ENCODE results near the gene CHN2. TPM values are rescaled to one million over a fixed set of nuclear protein-coding genes. Genes with fewer than 3 reads are reported as not detected.

The CHN2 gene
- total and polyA plus RNA-seq, 10 donors = 4.2 to 52.0 (median 28.5) TPM

- Histone ChIP-seq H3K4me3 (no peak overlapping the region), H3K27ac (no peak overlapping the region), H3K4me1 (no peaks in the 10 kb centered on the region), H3K9me3 (no peaks in the 10 kb centered on the region), H3K36me3 (no peaks in the 10 kb centered on the region), H3K27me3 (replicated peaks in 1 of 7) (no peaks in the 10 kb centered on the region)
- TF ChIP-seq POLR2A (IDR thresholded peaks at IDR 0.05) (no peak), POLR2AphosphoS5 (IDR thresholded peaks at IDR 0.05) (no peak), CTCF (IDR thresholded peaks at IDR 0.05 in 8 of 11, conservative IDR thresholded peaks at IDR 0.05 in 3 of 11) (no peak)
- DNase-seq = no peak
- intact Hi-C loops (cut with DNase I; ENCODE audit: low total_unique reads) = no loop called here
Observed at GRCh38 chr7:29435167-29435566, 240.6 kb downstream of the CHN2 start.

GRCh38 chr7:29435902-29436301 is 241.3 kb downstream of the CHN2 start:
- Histone ChIP-seq H3K36me3 (no peaks in the 10 kb centered on the region), H3K9me3 (no peaks in the 10 kb centered on the region), H3K4me1 (no peaks in the 10 kb centered on the region), H3K27me3 (replicated peaks in 1 of 7) (no peaks in the 10 kb centered on the region), H3K4me3 (no peak overlapping the region), H3K27ac (no peak overlapping the region)
- TF ChIP-seq POLR2AphosphoS5 (IDR thresholded peaks at IDR 0.05) (no peak), CTCF (IDR thresholded peaks at IDR 0.05 in 8 of 11, conservative IDR thresholded peaks at IDR 0.05 in 3 of 11) (no peak), POLR2A (IDR thresholded peaks at IDR 0.05) (no peak)
- WGBS, 5 donors = 91 to 100% (median 95%) methylated on average over 3 of the region's 3 CpGs
- intact Hi-C loops (cut with DNase I; ENCODE audit: low total_unique reads) = no loop called here
- DNase-seq = no peak

GRCh38 chr7:29442146-29442545 is 247.6 kb downstream of the CHN2 start:
- Histone ChIP-seq H3K9me3 (no peaks in the 10 kb centered on the region), H3K27me3 (replicated peaks in 1 of 7) (no peaks in the 10 kb centered on the region), H3K36me3 (no peaks in the 10 kb centered on the region), H3K4me3 (no peak overlapping the region), H3K27ac (no peak overlapping the region), H3K4me1 (no peaks in the 10 kb centered on the region)
- intact Hi-C loops (cut with DNase I; ENCODE audit: low total_unique reads) = no loop called here
- DNase-seq = no peak
- 50 to 81% (median 74%) methylated on average over 3 of the region's 3 CpGs for WGBS, 5 donors
- no peak for TF ChIP-seq CTCF (IDR thresholded peaks at IDR 0.05 in 8 of 11, conservative IDR thresholded peaks at IDR 0.05 in 3 of 11)

- Histone ChIP-seq H3K27me3 (replicated peaks in 1 of 7) (no peaks in the 10 kb centered on the region), H3K27ac (no peak overlapping the region), H3K4me1 (no peaks in the 10 kb centered on the region), H3K4me3 (no peak overlapping the region), H3K36me3 (no peaks in the 10 kb centered on the region), H3K9me3 (no peaks in the 10 kb centered on the region)
- intact Hi-C loops (cut with DNase I; ENCODE audit: low total_unique reads) = no loop called here
- WGBS, 5 donors = 56 to 82% (median 79%) methylated on average over 1 of the region's 1 CpG
- TF ChIP-seq POLR2A (IDR thresholded peaks at IDR 0.05) = no peak
- TF ChIP-seq CTCF (IDR thresholded peaks at IDR 0.05 in 8 of 11, conservative IDR thresholded peaks at IDR 0.05 in 3 of 11) = no peak
- TF ChIP-seq POLR2AphosphoS5 (IDR thresholded peaks at IDR 0.05) = no peak
- DNase-seq = no peak
Observed at GRCh38 chr7:29443552-29443951, 249.0 kb downstream of the CHN2 start.

Measured in spleen (tissue), 11 donors.